HepG2 (cell line): ENCODE data around the gene KAZALD1. TPM values are rescaled to one million over a fixed set of nuclear protein-coding genes. Genes with fewer than 3 reads are reported as not detected.

ENCODE experiments used
- DPF2 ChIP-seq: sonication (generic); formaldehyde crosslinking; IDR thresholded peaks from 2 replicates; pipeline ENCODE4 v1.4.0; 2020; ENCODE audit warnings: mild to moderate bottlenecking, low read depth, missing genetic modification reagents, borderline replicate concordance
- EP300 ChIP-seq, 3 experiments: sonication (generic) in 1 of 3; formaldehyde crosslinking in 1 of 3; IDR thresholded peaks; 2 replicates each; pipeline versions ENCODE4 v1.5.1 to v1.6.1; 2011 to 2020; ENCODE audit warnings: low read depth in 2 of 3, low read length in 2 of 3, borderline replicate concordance in 1 of 3, improper control_type of control experiment in 1 of 3, mild to moderate bottlenecking in 1 of 3, missing genetic modification reagents in 1 of 3, moderate library complexity in 1 of 3
- HNF4A ChIP-seq: sonication (generic); formaldehyde crosslinking; IDR thresholded peaks from 2 replicates; pipeline ENCODE4 v1.4.0; 2020; ENCODE audit warnings: missing genetic modification reagents
- HNRNPLL ChIP-seq: fragments of 200-400 bp; formaldehyde crosslinking; IDR thresholded peaks from 2 replicates; pipeline ENCODE4 v1.6.1; 2017; ENCODE audit warnings: mild to moderate bottlenecking, low read depth, low read length; ENCODE audit not compliant: poor library complexity, severe bottlenecking
- KAT2B ChIP-seq: fragments of 150-350 bp; IDR thresholded peaks from 2 replicates; pipeline ENCODE4 v1.6.1; 2014; ENCODE audit warnings: low read depth, low read length, borderline replicate concordance
- KAT8 ChIP-seq: IDR thresholded peaks from 2 replicates; pipeline ENCODE4 v1.6.1; 2016; ENCODE audit warnings: missing genetic modification reagents, missing compliant biosample characterization
- MED1 ChIP-seq: sonication (generic); formaldehyde crosslinking; IDR thresholded peaks from 2 replicates; pipeline ENCODE4 v1.4.0; 2020; ENCODE audit warnings: missing genetic modification reagents
- MTA1 ChIP-seq: sonication (generic); formaldehyde crosslinking; IDR thresholded peaks from 2 replicates; pipeline ENCODE4 v1.4.0; 2020; ENCODE audit warnings: missing genetic modification reagents, mild to moderate bottlenecking, borderline replicate concordance
- RARA ChIP-seq: IDR thresholded peaks from 2 replicates; pipeline ENCODE4 v1.6.1; 2016; ENCODE audit warnings: missing genetic modification reagents, missing compliant biosample characterization
- SMC3 ChIP-seq: IDR thresholded peaks from 2 replicates; pipeline ENCODE4 v1.6.1; 2011; ENCODE audit warnings: low read length, improper control_type of control experiment
- STAG1 ChIP-seq: sonication (generic); formaldehyde crosslinking; IDR thresholded peaks from 2 replicates; pipeline ENCODE4 v1.4.0; 2020; ENCODE audit warnings: missing genetic modification reagents
- TARDBP ChIP-seq: sonication (generic); formaldehyde crosslinking; IDR thresholded peaks from 2 replicates; pipeline ENCODE4 v1.8.0; 2022; ENCODE audit warnings: mild to moderate bottlenecking, missing genetic modification reagents
- TEAD2 ChIP-seq: sonication (generic); formaldehyde crosslinking; IDR thresholded peaks from 2 replicates; pipeline ENCODE4 v1.9.0; 2021; ENCODE audit warnings: missing genetic modification reagents
- TFDP2 ChIP-seq: sonication (generic); formaldehyde crosslinking; IDR thresholded peaks from 2 replicates; pipeline ENCODE4 v1.4.0; 2020; ENCODE audit warnings: missing genetic modification reagents
- ZNF296 ChIP-seq: sonication (generic); formaldehyde crosslinking; conservative IDR thresholded peaks from 2 replicates; pipeline ENCODE4 v1.5.0; 2020; ENCODE audit warnings: mild to moderate bottlenecking, missing genetic modification reagents
- ZNF605 ChIP-seq: sonication (generic); formaldehyde crosslinking; IDR thresholded peaks from 2 replicates; pipeline ENCODE4 v1.8.0; 2022; ENCODE audit warnings: mild to moderate bottlenecking, missing genetic modification reagents
- ZNF766 ChIP-seq: sonication (generic); formaldehyde crosslinking; IDR thresholded peaks from 2 replicates; pipeline ENCODE4 v1.5.0; 2020; ENCODE audit warnings: missing genetic modification reagents, borderline replicate concordance
- ZNF800 ChIP-seq: sonication (generic); formaldehyde crosslinking; IDR thresholded peaks from 2 replicates; pipeline ENCODE4 v1.4.0; 2020; ENCODE audit warnings: missing genetic modification reagents
- polyA plus RNA-seq, 8 experiments: library from polyadenylated mRNA; depleted of rRNA in 3 of 8; stranded (reverse) in 7 of 8; unstranded in 1 of 8; fragments of >200 nt; fragmentation: Illumina TruSeq in 4 of 8; extraction: Trizol in 4 of 8; gene quantifications; 2 replicates each; pipeline versions ENCODE4 v1.2.1 to v1.2.3, GENCODE V29; 2011 to 2016; ENCODE audit warnings: low read depth in 4 of 8, missing spikeins in 1 of 8, mixed read lengths in 1 of 8; ENCODE audit not compliant: insufficient read depth in 1 of 8
- total RNA-seq, 5 experiments: library from RNA; depleted of rRNA; stranded (reverse); fragments of >200 nt; fragmentation: Illumina TruSeq; extraction: Trizol; gene quantifications; 2 replicates each; pipeline ENCODE4 v1.2.3, GENCODE V29; 2016; ENCODE audit warnings: low read depth in 1 of 5
- TF ChIP-seq, protein P1 (sequence below): IDR thresholded peaks from 2 replicates; pipeline ENCODE4 v1.6.1; 2012; ENCODE audit warnings: low read length, improper control_type of control experiment

The KAZALD1 gene
- total and polyA plus RNA-seq, 2 of the 13 experiments (the other 11 are each of a cell fraction or from before 2014, with no cell fraction given): 16.7 to 27.7 TPM

GRCh38 chr10:101050208-101051069 is 11.3 kb upstream of the KAZALD1 start (continued):
- TF ChIP-seq HNF4A (CRISPR knock-in tag): no peak
- TF ChIP-seq TEAD2 (CRISPR knock-in tag): no peak
- peak; percentile 33; the same call in 1 of the 2 replicates for TF ChIP-seq ZNF800 (CRISPR knock-in tag)
- TF ChIP-seq MED1 (CRISPR knock-in tag): peak; percentile 32; the same call in 1 of the 2 replicates
- TF ChIP-seq ZNF296 (CRISPR knock-in tag): no peak
- TF ChIP-seq STAG1 (CRISPR knock-in tag): peak; percentile 61
- TF ChIP-seq SMC3: peak; percentile 28; the same call in 1 of the 2 replicates
- TF ChIP-seq ZNF766: 0 out of 2 replicates have a peak, but pooled peaks have one; percentile 39
- TF ChIP-seq, protein P1, sequence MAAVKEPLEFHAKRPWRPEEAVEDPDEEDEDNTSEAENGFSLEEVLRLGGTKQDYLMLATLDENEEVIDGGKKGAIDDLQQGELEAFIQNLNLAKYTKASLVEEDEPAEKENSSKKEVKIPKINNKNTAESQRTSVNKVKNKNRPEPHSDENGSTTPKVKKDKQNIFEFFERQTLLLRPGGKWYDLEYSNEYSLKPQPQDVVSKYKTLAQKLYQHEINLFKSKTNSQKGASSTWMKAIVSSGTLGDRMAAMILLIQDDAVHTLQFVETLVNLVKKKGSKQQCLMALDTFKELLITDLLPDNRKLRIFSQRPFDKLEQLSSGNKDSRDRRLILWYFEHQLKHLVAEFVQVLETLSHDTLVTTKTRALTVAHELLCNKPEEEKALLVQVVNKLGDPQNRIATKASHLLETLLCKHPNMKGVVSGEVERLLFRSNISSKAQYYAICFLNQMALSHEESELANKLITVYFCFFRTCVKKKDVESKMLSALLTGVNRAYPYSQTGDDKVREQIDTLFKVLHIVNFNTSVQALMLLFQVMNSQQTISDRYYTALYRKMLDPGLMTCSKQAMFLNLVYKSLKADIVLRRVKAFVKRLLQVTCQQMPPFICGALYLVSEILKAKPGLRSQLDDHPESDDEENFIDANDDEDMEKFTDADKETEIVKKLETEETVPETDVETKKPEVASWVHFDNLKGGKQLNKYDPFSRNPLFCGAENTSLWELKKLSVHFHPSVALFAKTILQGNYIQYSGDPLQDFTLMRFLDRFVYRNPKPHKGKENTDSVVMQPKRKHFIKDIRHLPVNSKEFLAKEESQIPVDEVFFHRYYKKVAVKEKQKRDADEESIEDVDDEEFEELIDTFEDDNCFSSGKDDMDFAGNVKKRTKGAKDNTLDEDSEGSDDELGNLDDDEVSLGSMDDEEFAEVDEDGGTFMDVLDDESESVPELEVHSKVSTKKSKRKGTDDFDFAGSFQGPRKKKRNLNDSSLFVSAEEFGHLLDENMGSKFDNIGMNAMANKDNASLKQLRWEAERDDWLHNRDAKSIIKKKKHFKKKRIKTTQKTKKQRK: no peak
- peak; percentile 55; the same call in 1 of the 2 replicates for TF ChIP-seq TFDP2 (CRISPR knock-in tag)
- TF ChIP-seq TARDBP (CRISPR knock-in tag): 0 out of 2 replicates have a peak, but pooled peaks have one; percentile 36
- TF ChIP-seq RARA (CRISPR knock-in tag): no peak
- TF ChIP-seq MTA1 (CRISPR knock-in tag): peak; percentile 19; the same call in 1 of the 2 replicates
- peak; percentile 95 for TF ChIP-seq HNRNPLL
- 0 out of 2 replicates have a peak, but pooled peaks have one; percentile 31 for TF ChIP-seq KAT8 (CRISPR knock-in tag)
- TF ChIP-seq KAT2B: no peak
- 0 out of 2 replicates have a peak, but pooled peaks have one; percentile 17 for TF ChIP-seq ZNF605 (CRISPR knock-in tag)
- no peak for TF ChIP-seq DPF2 (CRISPR knock-in tag)
- TF ChIP-seq EP300 (IDR thresholded peaks at IDR 0.05; ENCODE audit: low read depth in 2 of 2, low read length in 2 of 2): 0 out of 4 replicates have a peak, but pooled peaks of 1 of the 2 experiments have one; percentile 7
- no peak for TF ChIP-seq EP300 (CRISPR knock-in tag; IDR thresholded peaks at IDR 0.05; ENCODE audit: borderline replicate concordance)
